ENCODE results near the gene ZNF549.
"Not testable (repeated sequence)": the region's sequence is repeated elsewhere in the genome, so short reads cannot be mapped to it uniquely, and the experiment has no call there.

Gene ZNF549

GRCh38 chr19:57527136-57527881 is at the start of gene ZNF549:
ZNF549 (plus strand) TSS chr19:57527356; CDS start chr19:57527574, 218 bp downstream.
- peak; percentile 92 for DNase-seq

GRCh38 chr19:57487477-57488298 is 39.5 kb upstream of the ZNF549 start, which contains the start of gene ZNF419:
ZNF419 (plus strand) TSS chr19:57487750; CDS start chr19:57487951, 201 bp downstream.
- DNase-seq: peak; percentile 74

- not testable (repeated sequence) for DNase-seq
These were observed 38.9 kb upstream of the ZNF549 start for GRCh38 chr19:57488299-57488644.

GRCh38 chr19:57499332-57499679 is 27.9 kb upstream of the ZNF549 start:
- not testable (repeated sequence) for DNase-seq

- peak; percentile 55 for DNase-seq
These were observed 27.3 kb upstream of the ZNF549 start, which contains the start of gene ZNF773 for GRCh38 chr19:57499680-57500395. ZNF773 (plus strand) TSS chr19:57499938; CDS start chr19:57500081, 143 bp downstream.

- DNase-seq: not testable (repeated sequence)
These were observed 26.8 kb upstream of the ZNF549 start for GRCh38 chr19:57500400-57500799.

- DNase-seq: no peak
These were observed 21.0 kb upstream of the ZNF549 start for GRCh38 chr19:57506163-57506562.

GRCh38 chr19:57511484-57511883 is 15.7 kb upstream of the ZNF549 start:
- DNase-seq: no peak

GRCh38 chr19:57512845-57513244 is 14.3 kb upstream of the ZNF549 start:
- DNase-seq: no peak

GRCh38 chr19:57515255-57515654 is 11.9 kb upstream of the ZNF549 start:
- no peak for DNase-seq

- DNase-seq: not testable (repeated sequence)
These were observed 9.1 kb upstream of the ZNF549 start for GRCh38 chr19:57518021-57518420.

- no peak for DNase-seq
These were observed 10.9 kb downstream of the ZNF549 start for GRCh38 chr19:57537953-57538547.

GRCh38 chr19:57546513-57546912 is 19.4 kb downstream of the ZNF549 start:
- DNase-seq: no peak

GRCh38 chr19:57552432-57552831 is 25.3 kb downstream of the ZNF549 start:
- DNase-seq: no peak

GRCh38 chr19:57557659-57558058 is 30.5 kb downstream of the ZNF549 start:
- DNase-seq: no peak

- no peak for DNase-seq
These were observed 31.4 kb downstream of the ZNF549 start for GRCh38 chr19:57558525-57558924.

GRCh38 chr19:57559008-57559403 is 31.9 kb downstream of the ZNF549 start:
- no peak for DNase-seq

GRCh38 chr19:57559404-57560025 is 32.4 kb downstream of the ZNF549 start, which contains the start of gene ZNF550:
ZNF550 (minus strand) TSS chr19:57559863; CDS start chr19:57559682, 181 bp downstream.
- peak; percentile 65 for DNase-seq

GRCh38 chr19:57560049-57560491 is 32.9 kb downstream of the ZNF549 start:
- no peak for DNase-seq

- DNase-seq: no peak
These were observed 36.4 kb downstream of the ZNF549 start for GRCh38 chr19:57563547-57563946.

GRCh38 chr19:57566396-57567265 is 39.5 kb downstream of the ZNF549 start:
- no peak for DNase-seq
